ENCODE data around the gene LMX1B. TPM values are rescaled to one million over a fixed set of nuclear protein-coding genes. Genes with fewer than 3 reads are reported as not detected.
"Not testable (repeated sequence)": the region's sequence is repeated elsewhere in the genome, so short reads cannot be mapped to it uniquely, and the experiment has no call there.

The LMX1B gene
- polyA plus RNA-seq (ENCODE audit: insufficient read length), result 0.80 TPM

DNA sequence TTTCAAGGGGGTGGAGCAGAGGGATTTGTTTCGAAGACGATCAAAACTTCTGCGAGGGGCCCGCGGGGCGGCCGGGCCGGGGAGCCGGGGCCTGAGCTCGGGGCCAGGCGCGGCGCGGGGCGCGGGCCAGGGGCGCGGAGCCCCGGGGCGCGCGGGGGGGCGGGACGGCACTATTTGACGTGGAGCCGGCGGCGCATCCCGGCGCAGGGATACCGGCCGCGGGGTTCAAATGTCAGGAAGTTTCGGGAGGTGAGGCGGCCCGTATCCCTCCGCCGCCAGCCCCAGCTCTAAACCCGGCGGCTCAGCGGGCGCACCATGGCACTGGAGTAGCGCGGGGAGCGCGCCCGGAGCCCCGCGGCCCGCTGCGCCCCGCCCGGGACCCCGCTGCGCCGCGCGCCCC, at the start of gene LMX1B:
TSS of gene LMX1B (plus strand) at position 278 of the 400 bp plus-strand sequence. CDS start 522 bp downstream, outside the sequence.
- DNase-seq (ENCODE audit: low read depth), result no peak

DNA sequence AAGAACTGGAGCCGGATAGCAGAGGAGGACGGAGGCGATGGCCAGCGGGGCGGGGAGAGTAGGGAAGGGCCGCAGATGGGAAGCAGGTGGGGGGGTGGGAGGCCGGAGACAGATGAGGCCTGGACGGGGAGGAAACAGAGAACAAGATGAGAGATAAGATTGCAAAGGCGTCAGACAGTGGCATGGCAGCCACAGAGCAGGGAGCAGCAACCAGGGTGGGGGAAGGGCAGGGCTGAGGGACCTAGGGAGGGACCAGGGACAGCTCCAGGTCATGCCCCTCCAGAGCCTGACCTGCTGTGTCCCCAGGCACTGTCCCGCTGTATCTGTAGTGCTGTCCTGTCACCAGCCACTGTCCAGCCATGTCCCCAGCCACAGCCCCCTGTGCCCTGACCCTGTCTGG, 49.6 kb upstream of the LMX1B start:
- DNase-seq (ENCODE audit: low read depth), result no peak

DNA sequence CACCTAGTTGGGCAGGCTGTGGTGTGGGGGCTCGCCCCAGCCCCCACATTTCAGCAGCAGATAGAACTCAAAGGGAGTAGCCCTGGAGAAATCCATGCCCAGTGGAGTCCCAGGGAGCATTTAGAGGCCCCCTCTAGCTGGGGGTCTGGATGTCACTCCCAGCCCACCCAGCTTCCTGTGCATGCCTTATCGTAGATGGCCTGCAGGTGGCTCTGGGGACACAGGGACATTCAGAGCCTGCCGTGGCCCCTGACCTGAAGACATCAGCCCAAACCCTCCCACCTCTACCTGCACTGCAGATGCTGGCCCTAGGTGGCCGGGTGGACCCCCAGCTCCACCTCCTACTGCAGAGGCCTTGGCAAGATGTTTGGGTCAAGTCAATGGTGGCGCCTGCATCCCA, 49.0 kb upstream of the LMX1B start:
- no peak for DNase-seq (ENCODE audit: low read depth)

DNA sequence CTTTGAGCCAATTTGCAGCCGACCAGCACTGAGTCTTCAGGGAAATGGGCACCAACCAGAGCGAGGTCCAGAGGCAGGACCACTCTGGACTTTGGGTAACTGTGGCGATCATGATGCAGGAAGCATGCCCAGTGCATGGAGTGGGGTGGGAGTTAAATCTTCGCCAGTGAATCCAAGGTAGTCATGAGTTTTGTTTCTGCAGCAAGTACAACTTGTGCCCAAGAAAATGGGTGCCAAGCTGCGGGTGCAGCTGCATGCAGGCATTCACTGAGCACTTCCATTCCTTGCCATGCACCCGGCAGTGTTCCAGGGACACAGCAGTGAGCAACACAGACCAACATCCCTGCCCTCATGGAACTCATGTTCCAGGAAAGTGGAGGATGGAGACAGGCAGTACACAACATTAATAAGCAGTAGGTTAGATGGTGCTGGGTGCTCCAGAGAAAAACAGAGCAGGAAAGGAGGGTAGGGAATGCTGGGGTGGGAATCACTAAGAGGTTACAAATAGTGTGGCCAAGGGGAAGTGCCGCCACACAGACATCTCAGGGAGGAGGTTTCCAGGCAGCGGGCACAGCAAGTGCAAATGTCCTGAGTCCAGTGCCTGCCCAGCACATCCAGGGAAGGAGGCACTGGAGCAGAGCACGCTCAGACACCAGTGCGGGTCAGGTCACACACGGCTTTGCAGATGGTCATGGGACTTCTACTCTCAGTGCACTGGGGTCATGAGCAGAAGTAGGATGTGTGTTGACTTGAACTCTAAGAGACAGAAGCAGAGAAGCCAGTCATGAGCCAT, 48.2 kb upstream of the LMX1B start:
- DNase-seq (ENCODE audit: low read depth), result no peak

DNA sequence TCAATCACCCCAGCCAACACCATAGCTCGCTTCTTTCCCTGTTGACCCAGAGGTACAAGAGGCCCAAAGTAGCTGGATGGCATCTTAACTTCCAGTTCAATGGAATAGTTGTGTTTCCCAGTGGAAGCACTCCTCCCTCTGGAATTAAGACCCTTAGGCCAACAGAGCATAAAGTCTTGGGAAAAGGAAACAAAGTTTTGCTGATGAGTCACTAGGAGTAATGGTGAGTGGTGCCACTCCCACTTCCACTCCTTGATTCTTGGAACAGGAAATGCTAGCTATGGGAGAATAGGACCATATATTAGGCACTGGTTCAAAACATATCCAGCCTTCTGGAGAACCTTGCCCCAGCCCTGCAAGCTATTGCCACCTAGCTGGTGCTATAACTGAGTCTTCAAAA, 44.7 kb upstream of the LMX1B start:
- DNase-seq (ENCODE audit: low read depth), result no peak

DNA sequence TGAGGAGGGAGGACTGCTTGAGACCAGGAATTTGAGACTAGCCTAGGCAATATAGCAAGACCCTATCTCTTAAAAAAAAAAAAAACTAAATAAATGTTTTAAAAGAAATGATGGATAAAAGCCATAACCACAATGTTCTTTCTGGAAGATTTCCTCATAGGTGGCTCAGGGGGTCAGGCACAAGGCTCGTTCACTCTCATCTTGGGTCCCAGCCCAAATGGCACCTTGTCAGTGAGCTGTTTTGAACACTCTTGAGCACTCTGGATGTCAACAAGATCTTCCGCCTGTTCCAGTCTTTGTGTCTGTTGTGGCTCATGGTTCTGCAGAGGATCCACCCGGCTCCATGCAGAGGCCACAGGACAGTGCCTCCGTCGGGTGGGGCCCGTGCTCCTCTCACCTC, 35.7 kb upstream of the LMX1B start:
- DNase-seq (ENCODE audit: low read depth), result no peak

DNA sequence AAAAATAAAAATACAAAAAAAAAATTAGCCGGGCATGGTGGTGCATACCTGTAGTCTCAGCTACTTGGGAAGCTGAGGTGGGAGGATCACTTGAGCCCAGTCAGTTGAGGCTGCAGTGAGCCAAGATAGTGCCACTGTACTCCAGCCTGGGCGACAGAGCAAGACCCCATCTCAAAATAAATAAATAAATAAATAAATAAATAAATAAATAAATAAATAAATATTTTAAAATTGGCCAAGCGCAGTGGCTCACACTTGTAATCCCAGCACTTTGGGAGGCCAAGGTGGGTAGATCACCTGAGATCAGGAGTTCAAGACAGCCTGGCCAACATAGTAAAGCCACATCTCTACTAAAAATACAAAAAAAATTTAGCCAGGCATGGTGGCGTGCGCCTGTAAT, 33.4 kb upstream of the LMX1B start:
- DNase-seq (ENCODE audit: low read depth), result not testable (repeated sequence)

DNA sequence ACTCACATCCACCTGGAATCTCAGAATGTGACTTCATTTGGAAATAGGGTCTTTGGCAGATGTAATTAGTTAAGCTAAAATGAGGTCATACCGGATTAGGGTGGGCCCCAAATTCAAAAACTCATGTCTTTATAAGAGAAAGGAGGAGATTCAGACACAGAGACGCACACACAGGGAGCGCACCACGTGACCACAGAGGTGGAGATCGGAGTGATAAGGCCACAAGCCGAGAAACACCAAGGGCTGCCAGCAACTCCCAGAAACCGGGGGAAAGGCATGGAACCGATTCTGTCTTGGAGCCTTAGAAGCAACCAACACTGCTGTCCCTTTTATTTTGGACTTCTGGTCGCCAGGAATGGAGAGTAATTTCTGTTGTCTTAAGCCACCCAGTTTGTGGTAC, 31.8 kb upstream of the LMX1B start:
- DNase-seq (ENCODE audit: low read depth), result no peak

DNA sequence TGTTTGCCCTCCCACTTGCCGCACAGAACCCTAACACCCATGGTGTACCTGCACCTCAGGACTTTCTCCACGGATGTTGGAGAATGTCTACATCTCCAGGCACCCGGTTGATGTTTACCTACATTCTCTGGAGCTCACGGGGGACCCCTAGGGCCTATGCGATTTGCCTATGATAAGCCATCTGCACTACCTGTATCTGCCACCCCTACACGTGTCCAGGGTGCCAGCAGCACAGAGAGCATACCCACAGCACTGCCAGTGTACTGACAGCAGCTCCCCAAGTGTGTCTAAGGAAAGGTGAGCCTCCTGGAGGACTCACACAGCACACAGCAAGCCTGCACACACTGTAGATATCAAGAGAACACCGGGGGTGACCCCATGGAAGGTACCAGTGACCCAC, 31.3 kb upstream of the LMX1B start:
- no peak for DNase-seq (ENCODE audit: low read depth)

DNA sequence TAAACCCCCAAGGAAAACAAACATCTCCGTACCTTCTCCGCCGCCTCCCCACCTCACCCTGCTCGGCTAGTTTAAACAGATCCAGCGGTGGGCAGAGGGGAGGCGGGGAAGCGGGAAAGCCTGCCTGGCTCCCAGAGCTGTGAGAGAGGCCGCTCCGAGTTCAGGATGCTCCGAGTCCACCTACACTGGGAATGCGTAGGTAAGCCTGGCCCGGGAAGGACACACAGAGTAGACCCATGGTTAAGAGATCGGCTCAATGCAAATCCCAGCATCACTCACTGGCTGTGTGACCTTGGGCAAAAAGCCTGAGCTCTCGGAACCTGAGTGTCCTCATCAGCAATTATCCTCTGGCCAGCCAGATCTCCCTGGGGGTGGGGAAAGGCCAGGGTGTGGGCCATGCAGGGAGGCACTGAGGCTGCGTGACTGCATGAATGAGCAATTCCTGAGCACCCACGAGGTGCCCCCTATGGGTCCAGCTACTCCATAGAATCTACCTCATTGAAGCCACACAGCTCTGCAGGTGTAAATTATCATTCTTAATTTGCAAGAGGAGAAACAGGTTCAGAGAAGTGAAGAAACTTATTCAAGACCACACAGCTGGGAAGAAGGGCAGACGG, 30.5 kb upstream of the LMX1B start:
- no peak for DNase-seq (ENCODE audit: low read depth)

DNA sequence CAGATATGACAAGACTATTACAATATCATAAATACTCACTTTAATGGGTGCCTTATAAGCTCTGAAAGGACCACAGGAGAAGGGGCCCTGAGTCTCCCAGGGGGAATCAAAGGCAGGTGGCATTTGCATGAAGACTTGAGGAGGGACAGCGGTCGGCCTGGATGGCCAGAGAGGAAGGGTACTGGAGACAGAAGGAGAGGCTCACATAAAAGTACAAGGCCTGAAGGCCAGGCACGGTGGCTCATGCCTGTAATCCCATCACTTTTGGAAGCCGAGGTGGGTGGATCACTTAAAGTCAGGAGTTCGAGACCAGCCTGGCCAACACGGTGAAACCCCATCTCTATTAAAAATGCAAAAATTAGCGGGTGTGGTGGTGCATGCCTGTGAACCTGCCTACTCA, 29.1 kb upstream of the LMX1B start:
- DNase-seq (ENCODE audit: low read depth), result no peak

DNA sequence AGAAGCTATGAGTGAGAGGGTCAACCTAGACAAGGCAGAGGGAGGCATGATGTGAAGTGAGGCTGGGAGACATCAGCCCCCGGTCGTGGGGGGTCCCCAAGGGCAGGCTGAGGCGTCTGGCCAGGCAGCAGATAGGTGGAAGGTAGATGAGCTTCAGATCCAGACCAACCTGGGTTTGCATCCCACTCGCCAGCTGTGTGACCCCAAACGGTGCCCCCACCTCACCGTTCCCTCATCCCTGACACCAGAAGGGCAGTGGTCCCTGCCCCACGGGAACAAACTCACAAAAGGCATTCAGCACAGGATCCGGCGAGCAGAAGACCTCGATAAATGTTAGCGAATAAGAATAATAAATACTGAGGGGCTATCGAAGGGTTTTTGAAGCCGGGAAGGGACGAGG, 27.5 kb upstream of the LMX1B start:
- DNase-seq (ENCODE audit: low read depth), result no peak

DNA sequence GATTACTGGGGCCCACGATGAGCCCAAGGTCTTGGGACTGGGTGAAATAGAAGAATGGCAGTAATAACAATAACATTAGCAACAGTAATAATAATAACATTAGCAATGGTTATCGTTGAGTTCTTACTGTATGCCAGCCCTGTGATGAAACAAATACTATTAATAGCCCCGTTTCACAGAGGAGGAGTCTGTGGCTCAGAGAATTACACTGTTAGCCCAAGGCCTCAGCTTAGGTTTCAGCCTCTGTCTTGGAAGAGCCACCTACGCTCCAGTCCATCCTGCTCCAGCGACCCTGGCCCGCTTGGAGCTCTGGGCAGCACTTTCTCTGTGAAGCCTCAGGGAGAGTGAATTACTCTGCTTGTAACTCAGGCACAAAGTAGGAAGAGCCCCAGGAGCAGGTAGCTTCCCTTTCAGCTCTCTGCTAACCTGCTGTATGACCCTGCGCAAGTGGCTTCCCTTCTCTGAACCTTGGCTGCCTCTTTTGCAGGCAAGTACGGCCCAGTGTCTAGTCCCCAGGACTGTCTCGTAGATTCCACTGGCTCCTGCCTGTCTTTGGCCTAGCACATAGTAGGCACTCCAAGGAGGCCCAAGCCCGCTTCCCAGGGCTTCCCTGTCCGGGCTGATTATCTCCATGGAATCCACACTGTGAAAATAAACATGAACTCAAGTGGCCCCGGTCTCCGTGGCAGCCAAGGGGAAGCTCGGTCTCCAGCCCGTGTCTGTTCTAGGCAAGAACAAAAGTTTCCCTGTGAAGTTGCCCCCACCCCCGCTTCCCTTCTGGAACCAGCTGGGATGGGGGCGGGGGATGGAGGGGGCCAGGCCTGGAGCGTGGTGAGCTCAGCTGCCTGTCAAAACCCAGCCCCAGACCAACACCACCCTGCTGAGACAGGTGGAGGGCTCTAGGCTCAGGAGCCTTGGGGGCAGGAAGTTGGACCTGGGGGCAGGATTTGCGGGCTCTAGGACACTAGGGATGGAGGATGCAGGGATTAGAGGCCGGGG, 26.2 kb upstream of the LMX1B start:
- DNase-seq (ENCODE audit: low read depth), result no peak

DNA sequence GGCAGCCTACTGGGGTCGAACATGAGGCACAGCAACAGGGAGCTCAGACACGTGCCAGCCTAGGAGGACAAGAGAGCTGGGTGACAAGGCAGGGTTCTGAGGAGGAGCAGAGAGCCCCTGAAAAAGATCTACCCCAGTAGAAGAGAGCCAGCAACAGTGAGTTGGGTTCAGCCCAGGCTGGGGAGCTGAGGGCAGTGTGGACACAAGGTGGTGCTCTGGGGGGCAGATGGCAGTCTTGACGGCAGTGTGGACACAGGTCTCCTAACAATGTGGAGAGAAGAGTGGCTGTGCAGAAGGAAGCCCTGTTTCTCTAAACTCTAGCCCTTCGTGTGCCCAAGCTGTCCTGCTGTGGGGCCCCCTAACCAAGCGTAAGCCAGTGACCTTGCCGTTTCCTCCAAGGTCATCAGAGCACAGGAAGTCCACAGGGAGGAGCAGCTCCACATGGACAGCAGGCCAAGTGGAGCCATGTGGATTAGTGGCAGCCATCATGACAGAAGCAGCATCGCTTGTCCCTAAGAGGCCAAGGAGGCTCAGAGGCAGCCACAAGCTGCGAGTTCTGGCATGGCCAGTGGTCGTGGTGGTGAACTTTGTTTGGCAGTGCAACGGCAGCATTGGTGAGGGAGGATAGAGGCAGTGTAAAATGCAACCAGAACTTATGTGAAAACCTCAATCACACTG, 25.1 kb upstream of the LMX1B start:
- DNase-seq (ENCODE audit: low read depth), result no peak

DNA sequence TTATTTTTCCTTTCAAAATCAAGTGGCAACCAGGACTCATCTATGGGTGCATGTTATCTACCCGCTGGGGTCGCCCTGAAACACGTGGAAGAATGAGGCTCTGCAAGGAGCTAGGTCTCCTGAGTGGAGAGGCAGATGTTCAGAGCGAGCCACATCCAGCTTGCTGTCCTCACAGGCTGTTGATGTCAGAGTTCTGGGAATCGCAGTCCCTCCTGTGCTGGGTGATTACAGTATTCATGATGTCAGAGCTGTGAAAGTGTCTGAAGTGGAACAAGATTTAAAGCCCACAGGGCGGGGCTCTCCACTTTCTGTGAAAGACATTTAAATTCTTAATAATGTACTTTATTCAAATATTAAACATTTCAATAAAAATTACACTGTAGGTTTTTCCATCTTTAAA, 24.4 kb upstream of the LMX1B start:
- DNase-seq (ENCODE audit: low read depth), result no peak

DNA sequence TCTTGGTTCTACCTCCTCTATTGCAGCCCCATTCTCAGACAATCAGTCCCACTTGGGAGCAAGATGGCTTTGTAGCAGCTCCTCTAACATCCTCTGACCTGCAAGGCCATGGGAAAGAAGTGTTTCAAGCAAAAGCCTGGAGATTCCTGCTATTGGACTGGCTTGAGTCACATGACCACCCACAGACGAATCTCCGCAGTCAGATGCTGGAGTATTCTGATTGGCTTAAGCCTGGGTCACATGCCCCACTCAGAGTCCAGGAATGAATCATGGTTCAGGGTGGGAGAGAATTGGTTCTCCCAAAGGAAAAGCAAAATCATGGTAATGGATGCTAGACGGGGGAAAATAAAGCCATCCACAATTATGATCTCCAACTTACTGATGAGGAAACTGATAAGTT, 22.6 kb upstream of the LMX1B start:
- no peak for DNase-seq (ENCODE audit: low read depth)

DNA sequence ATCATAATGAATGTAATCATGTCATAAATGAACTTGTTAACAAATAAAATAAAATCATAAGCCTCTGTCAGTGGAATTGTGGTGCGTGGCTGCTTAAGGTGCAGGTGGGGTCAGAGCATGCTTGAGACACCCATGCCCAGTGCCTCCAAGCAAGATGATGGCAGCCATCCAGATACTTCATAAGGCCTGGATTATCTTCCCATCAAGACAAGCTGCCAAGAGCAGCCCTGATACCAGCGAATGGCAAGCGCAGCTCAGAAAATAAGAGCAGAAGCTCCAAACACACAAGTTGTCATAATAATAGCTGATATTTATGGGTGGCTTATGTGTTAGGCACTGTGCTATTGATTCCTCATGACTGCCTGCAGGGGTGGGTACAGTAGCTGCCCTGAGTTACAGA, 21.8 kb upstream of the LMX1B start:
- DNase-seq (ENCODE audit: low read depth), result no peak

DNA sequence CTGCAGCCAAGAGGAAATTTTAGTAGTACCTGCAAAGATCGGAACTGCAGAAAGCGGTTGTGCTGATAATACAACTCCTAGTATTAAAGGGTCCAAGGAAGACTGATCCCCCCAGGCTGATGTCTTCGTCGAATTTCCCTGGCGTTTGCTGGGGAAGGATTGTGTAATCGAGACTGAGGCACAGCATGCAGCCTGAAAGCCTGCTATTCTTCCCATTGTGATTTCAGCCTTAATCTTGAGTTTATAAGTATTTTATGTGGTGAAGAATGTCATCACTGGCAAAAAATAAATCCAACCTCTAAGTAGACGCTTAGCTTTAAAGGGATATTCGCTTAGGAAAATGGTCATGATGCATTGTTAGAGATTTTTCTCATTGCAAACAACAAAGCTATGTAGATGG, 21.3 kb upstream of the LMX1B start:
- no peak for DNase-seq (ENCODE audit: low read depth)

DNA sequence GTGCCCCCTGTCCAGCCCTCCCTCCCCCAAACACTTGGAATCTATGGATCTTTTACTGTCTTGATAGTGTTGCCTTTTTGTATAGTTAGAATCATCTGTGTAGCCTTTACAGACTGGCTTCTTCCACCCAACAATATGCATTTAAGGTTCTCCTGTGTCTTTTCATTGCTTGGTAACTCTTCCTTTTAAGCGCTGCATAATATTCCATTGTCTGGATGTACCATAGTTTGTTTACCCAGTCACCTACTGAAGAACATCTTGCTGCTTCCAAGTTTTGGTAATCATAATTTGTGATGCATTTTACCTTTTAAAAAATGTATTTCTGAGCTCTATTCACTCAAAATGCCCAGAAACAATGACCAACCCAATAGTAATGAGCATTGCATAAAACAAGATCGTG, 17.7 kb upstream of the LMX1B start:
- DNase-seq (ENCODE audit: low read depth), result no peak

DNA sequence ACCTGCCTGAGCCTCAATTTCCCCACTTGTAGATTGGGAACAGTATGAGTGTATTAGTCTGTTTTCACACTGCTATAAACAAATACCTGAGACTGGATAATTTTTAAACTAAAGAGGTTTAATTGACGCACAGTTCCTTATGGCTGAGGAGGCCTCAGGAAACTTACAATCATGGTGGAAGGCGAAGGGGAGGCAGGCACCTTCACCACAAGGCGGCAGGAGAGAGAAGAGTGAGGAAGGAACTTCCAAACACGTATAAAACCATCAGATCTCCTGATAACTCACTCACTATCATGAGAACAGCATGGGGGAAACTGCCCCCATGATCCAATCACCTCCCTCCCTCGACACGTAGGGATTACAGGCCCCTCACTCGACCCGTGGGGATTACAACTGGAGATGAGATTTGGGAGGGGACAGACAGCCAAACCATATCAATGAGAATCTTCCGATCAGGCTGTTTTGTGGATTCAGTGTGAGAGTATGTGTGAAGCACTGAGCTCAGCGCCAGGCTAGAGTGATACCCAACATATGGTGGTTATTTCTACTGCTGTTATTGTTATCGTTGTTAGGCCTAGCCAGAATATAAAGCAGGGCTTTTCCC, 14.6 kb upstream of the LMX1B start:
- no peak for DNase-seq (ENCODE audit: low read depth)

Measured in forelimb muscle (tissue), 1 donor.